Bone marrow (tissue), 2 donors: Measurements from ENCODE around the gene TPRA1.
A peak's percentile ranks its signal among the peaks of the same experiment; 100 is the strongest.
"Not testable (repeated sequence)": the region's sequence is repeated elsewhere in the genome, so short reads cannot be mapped to it uniquely, and the experiment has no call there.

Source experiments
- DNase-seq, 2 donors: peaks; one replicate each; lab custom pipeline; 2025; lab: John Stamatoyannopoulos, UW

TPRA1 gene

GRCh38 chr3:127536830-127537812 is 53.4 kb downstream of the TPRA1 start:
- DNase-seq: no peak

GRCh38 chr3:127535901-127536829 is 54.4 kb downstream of the TPRA1 start:
- peak in 1 of 2 donors; percentile 15 for DNase-seq

GRCh38 chr3:127535106-127535785 is 55.3 kb downstream of the TPRA1 start:
- DNase-seq: no peak

GRCh38 chr3:127534564-127534963 is 56.0 kb downstream of the TPRA1 start:
- DNase-seq: no peak

GRCh38 chr3:127534161-127534451 is 56.4 kb downstream of the TPRA1 start:
- no peak for DNase-seq

GRCh38 chr3:127532561-127533203 is 57.9 kb downstream of the TPRA1 start:
- no peak for DNase-seq

GRCh38 chr3:127531821-127532220 is 58.7 kb downstream of the TPRA1 start:
- DNase-seq: no peak

GRCh38 chr3:127530863-127531262 is 59.7 kb downstream of the TPRA1 start:
- not testable (repeated sequence) for DNase-seq

GRCh38 chr3:127529346-127530188 is 61.0 kb downstream of the TPRA1 start:
- DNase-seq: no peak

- no peak for DNase-seq
Measured at GRCh38 chr3:127525373-127525772, 65.2 kb downstream of the TPRA1 start.

- DNase-seq: no peak
Measured at GRCh38 chr3:127524296-127524896, 66.1 kb downstream of the TPRA1 start.
